ENCODE measurements around the gene UQCRC1.
A peak's percentile ranks its signal among the peaks of the same experiment; 100 is the strongest.

Gene UQCRC1

GRCh38 chr3:48609088-48610005 lies at the start of gene UQCRC1:
Gene UQCRC1, minus strand, starts transcription at chr3:48609646. Its CDS starts 26 bp downstream, at chr3:48609620.
- peak; percentile 91 for DNase-seq

GRCh38 chr3:48656841-48657281 lies 47.4 kb upstream of the UQCRC1 start:
- DNase-seq = peak; percentile 34

GRCh38 chr3:48656061-48656840 lies 46.8 kb upstream of the UQCRC1 start:
- peak; percentile 86 for DNase-seq

- peak; percentile 50 for DNase-seq
Observed at GRCh38 chr3:48655606-48656005, 46.2 kb upstream of the UQCRC1 start.

GRCh38 chr3:48655063-48655462 lies 45.6 kb upstream of the UQCRC1 start:
- no peak for DNase-seq

GRCh38 chr3:48652923-48653715 lies 43.7 kb upstream of the UQCRC1 start:
- DNase-seq = no peak

- no peak for DNase-seq
Observed at GRCh38 chr3:48651771-48652170, 42.3 kb upstream of the UQCRC1 start.

GRCh38 chr3:48650723-48651122 lies 41.3 kb upstream of the UQCRC1 start:
- no peak for DNase-seq

GRCh38 chr3:48648188-48648850 lies 38.9 kb upstream of the UQCRC1 start:
- no peak for DNase-seq

GRCh38 chr3:48647714-48648113 lies 38.3 kb upstream of the UQCRC1 start:
- no peak for DNase-seq

- DNase-seq = no peak
Observed at GRCh38 chr3:48644898-48645760, 35.7 kb upstream of the UQCRC1 start.

GRCh38 chr3:48642605-48643004 lies 33.2 kb upstream of the UQCRC1 start:
- DNase-seq = no peak

- DNase-seq = no peak
Observed at GRCh38 chr3:48641396-48641795, 31.9 kb upstream of the UQCRC1 start.

- no peak for DNase-seq
Observed at GRCh38 chr3:48639944-48640606, 30.6 kb upstream of the UQCRC1 start.

- DNase-seq = no peak
Observed at GRCh38 chr3:48637305-48637704, 27.9 kb upstream of the UQCRC1 start.

GRCh38 chr3:48636149-48636655 lies 26.8 kb upstream of the UQCRC1 start:
- no peak for DNase-seq

GRCh38 chr3:48635222-48636021 lies 26.0 kb upstream of the UQCRC1 start, which contains the start of gene SLC26A6:
Gene SLC26A6, minus strand, starts transcription at chr3:48635461. Its CDS starts 68 bp downstream, at chr3:48635393.
- peak; percentile 95 for DNase-seq

- peak; percentile 62 for DNase-seq
Observed at GRCh38 chr3:48634661-48635221, 25.3 kb upstream of the UQCRC1 start.

- DNase-seq = no peak
Observed at GRCh38 chr3:48633743-48634142, 24.3 kb upstream of the UQCRC1 start.
